Anterior cingulate cortex (tissue), 58 donors: ENCODE data around the gene PDPN.

ENCODE experiments used
- DNase-seq, 58 donors: peaks; one replicate each; lab custom pipeline; 2025; lab: John Stamatoyannopoulos, UW

Gene PDPN

GRCh38 chr1:13607002-13607401 lies 23.4 kb downstream of the PDPN start:
- DNase-seq: no peak

- DNase-seq: no peak
These were observed 32.6 kb downstream of the PDPN start for GRCh38 chr1:13616234-13616633.

- no peak for DNase-seq
These were observed 33.5 kb downstream of the PDPN start for GRCh38 chr1:13617108-13617507.

GRCh38 chr1:13617773-13618172 lies 34.1 kb downstream of the PDPN start:
- no peak for DNase-seq

- DNase-seq: no peak
These were observed 34.9 kb downstream of the PDPN start for GRCh38 chr1:13618483-13618882.

- no peak for DNase-seq
These were observed 36.3 kb downstream of the PDPN start for GRCh38 chr1:13619909-13620308.

- no peak for DNase-seq
These were observed 37.2 kb downstream of the PDPN start for GRCh38 chr1:13620825-13621224.

- DNase-seq: peak in 7 of 58 donors; percentile 5 to 25 (median 16)
These were observed 38.8 kb downstream of the PDPN start for GRCh38 chr1:13622446-13622845.

- peak in 2 of 58 donors; percentile 1 to 10 for DNase-seq
These were observed 39.5 kb downstream of the PDPN start for GRCh38 chr1:13623021-13623637.

GRCh38 chr1:13624526-13624925 lies 40.9 kb downstream of the PDPN start:
- DNase-seq: no peak

GRCh38 chr1:13627127-13627526 lies 43.5 kb downstream of the PDPN start:
- DNase-seq: no peak

GRCh38 chr1:13628218-13628617 lies 44.6 kb downstream of the PDPN start:
- no peak for DNase-seq

GRCh38 chr1:13628711-13629110 lies 45.1 kb downstream of the PDPN start:
- DNase-seq: no peak

- DNase-seq: peak in 18 of 58 donors; percentile 1 to 44 (median 17)
These were observed 58.8 kb downstream of the PDPN start for GRCh38 chr1:13642306-13643004.

- DNase-seq: peak in 1 of 58 donors; percentile 12
These were observed 59.4 kb downstream of the PDPN start for GRCh38 chr1:13643017-13643416.

- no peak for DNase-seq
These were observed 62.9 kb downstream of the PDPN start for GRCh38 chr1:13646521-13646920.

- no peak for DNase-seq
These were observed 67.6 kb downstream of the PDPN start for GRCh38 chr1:13651279-13651678.

GRCh38 chr1:13652238-13652637 lies 68.6 kb downstream of the PDPN start:
- no peak for DNase-seq

GRCh38 chr1:13661539-13661938 lies 77.9 kb downstream of the PDPN start:
- DNase-seq: no peak

- no peak for DNase-seq
These were observed 78.9 kb downstream of the PDPN start for GRCh38 chr1:13662493-13662892.

GRCh38 chr1:13663969-13664368 lies 80.3 kb downstream of the PDPN start:
- no peak for DNase-seq

GRCh38 chr1:13664451-13664850 lies 80.8 kb downstream of the PDPN start:
- no peak for DNase-seq
